GM12878 (cell line): ENCODE data around the gene MCC.

ENCODE experiments used
- BCL11A ChIP-seq: IDR thresholded peaks from 2 replicates; pipeline ENCODE4 v1.6.1; 2011; ENCODE audit warnings: low read depth, low read length
- BHLHE40 ChIP-seq, 2 experiments: fragments of 450-650 bp in 1 of 2; IDR thresholded peaks; 2 replicates each; pipeline ENCODE4 v1.6.1; 2011 to 2017; ENCODE audit warnings: low read depth in 2 of 2, borderline replicate concordance in 1 of 2, improper control_type of control experiment in 1 of 2, low read length in 1 of 2, mild to moderate bottlenecking in 1 of 2
- CHD1 ChIP-seq: IDR thresholded peaks from 2 replicates; pipeline ENCODE4 v1.6.1; 2012; ENCODE audit warnings: low read depth, low read length, improper control_type of control experiment
- CTCF ChIP-seq, 3 experiments: IDR thresholded peaks in 2 of 3; conservative IDR thresholded peaks in 1 of 3; 2 replicates each; pipeline ENCODE4 v1.5.1; 2011; ENCODE audit warnings: low read depth in 3 of 3, low read length in 3 of 3, mild to moderate bottlenecking in 3 of 3, control low read depth in 2 of 3, moderate library complexity in 2 of 3, inconsistent platforms in 1 of 3, mixed read lengths in 1 of 3; ENCODE audit not compliant: control insufficient read depth in 2 of 3, insufficient read depth in 1 of 3; ENCODE audit errors: extremely low read depth in 1 of 3
- ELK1 ChIP-seq: IDR thresholded peaks from 2 replicates; pipeline ENCODE4 v1.6.1; 2012; ENCODE audit warnings: low read depth, low read length, improper control_type of control experiment
- EP300 ChIP-seq, 2 experiments: fragments of 150-350 bp in 1 of 2; IDR thresholded peaks; 2 replicates each; pipeline ENCODE4 v1.6.1; 2011 to 2012; ENCODE audit warnings: low read depth in 2 of 2, low read length in 2 of 2, borderline replicate concordance in 1 of 2, improper control_type of control experiment in 1 of 2, inconsistent platforms in 1 of 2; ENCODE audit not compliant: control insufficient read depth in 1 of 2
- FOS ChIP-seq: IDR thresholded peaks from 3 replicates; pipeline ENCODE4 v1.6.1; 2011; ENCODE audit warnings: borderline replicate concordance; ENCODE audit not compliant: insufficient read length; ENCODE audit errors: extremely low read depth
- JUND ChIP-seq: IDR thresholded peaks from 2 replicates; pipeline ENCODE4 v1.6.1; 2012; ENCODE audit warnings: low read depth, mild to moderate bottlenecking, low read length, improper control_type of control experiment, moderate library complexity
- MXI1 ChIP-seq: fragments of 150-350 bp; IDR thresholded peaks from 2 replicates; pipeline ENCODE4 v1.6.1; 2011; ENCODE audit warnings: low read depth, mild to moderate bottlenecking, inconsistent platforms, low read length, improper control_type of control experiment
- PAX8 ChIP-seq: fragments of 450-650 bp; IDR thresholded peaks from 2 replicates; pipeline ENCODE4 v1.6.1; 2017; ENCODE audit warnings: mild to moderate bottlenecking, moderate library complexity
- POLR2A ChIP-seq: IDR thresholded peaks from 2 replicates; pipeline ENCODE4 v1.6.1; 2011; ENCODE audit warnings: low read depth, mild to moderate bottlenecking, low read length
- RAD21 ChIP-seq: IDR thresholded peaks from 2 replicates; pipeline ENCODE4 v1.6.1; 2011; ENCODE audit warnings: mild to moderate bottlenecking, low read depth, low read length, moderate library complexity; ENCODE audit not compliant: insufficient read depth

GRCh38 chr5:113221294-113222176, 266.7 kb downstream of the MCC start:
- TF ChIP-seq POLR2A (no peak), CTCF (IDR thresholded peaks at IDR 0.05 in 2 of 3, conservative IDR thresholded peaks at IDR 0.05 in 1 of 3; ENCODE audit: control insufficient read depth in 2 of 3, extremely low read depth in 1 of 3, insufficient read depth in 1 of 3, low read depth in 3 of 3, low read length in 3 of 3) (no peak), CHD1 (no peak), EP300 (IDR thresholded peaks at IDR 0.05; ENCODE audit: borderline replicate concordance in 1 of 2, control insufficient read depth in 1 of 2, low read depth in 2 of 2, low read length in 2 of 2) (no peak), MXI1 (no peak), PAX8 (no peak), RAD21 (no peak), JUND (no peak), BHLHE40 (IDR thresholded peaks at IDR 0.05; ENCODE audit: borderline replicate concordance in 1 of 2, low read depth in 2 of 2, low read length in 1 of 2) (no peak), FOS (no peak), ELK1 (no peak), BCL11A (no peak)
